Stimulated activated CD4-positive, alpha-beta T cell treated with anti-CD3 and anti-CD28 coated beads, Interleukin-4, amount 100 ng/mL, for 48 hours (primary cell): ENCODE data around the gene FAM3A.
"Not testable (repeated sequence)": the region's sequence is repeated elsewhere in the genome, so short reads cannot be mapped to it uniquely, and the experiment has no call there.

ENCODE experiments used
- DNase-seq, 2 donors: peaks; one replicate each; pipeline ENCODE4 v3.0.0-alpha.2; 2020; ENCODE audit warnings: low read depth in 2 of 2

FAM3A gene

DNA sequence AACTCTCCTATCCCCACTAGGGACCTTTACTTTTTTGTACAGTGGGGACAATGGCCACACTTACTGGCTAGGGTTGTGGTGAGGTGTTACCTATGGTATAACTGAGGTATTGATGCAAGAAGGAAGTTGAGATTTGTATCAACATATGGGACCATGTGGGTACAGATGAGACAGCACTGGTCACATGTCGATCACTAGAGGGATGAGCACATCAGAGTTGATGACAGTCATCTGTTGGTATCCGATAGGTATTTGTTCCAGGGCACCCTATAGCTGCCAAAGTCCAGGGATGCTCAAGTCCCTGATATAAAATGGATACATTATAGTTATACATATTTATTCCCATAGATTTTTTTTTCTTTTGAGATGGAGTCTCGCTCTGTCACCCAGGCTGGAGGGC is 13.0 kb downstream of the FAM3A start:
- DNase-seq, result no peak

DNA sequence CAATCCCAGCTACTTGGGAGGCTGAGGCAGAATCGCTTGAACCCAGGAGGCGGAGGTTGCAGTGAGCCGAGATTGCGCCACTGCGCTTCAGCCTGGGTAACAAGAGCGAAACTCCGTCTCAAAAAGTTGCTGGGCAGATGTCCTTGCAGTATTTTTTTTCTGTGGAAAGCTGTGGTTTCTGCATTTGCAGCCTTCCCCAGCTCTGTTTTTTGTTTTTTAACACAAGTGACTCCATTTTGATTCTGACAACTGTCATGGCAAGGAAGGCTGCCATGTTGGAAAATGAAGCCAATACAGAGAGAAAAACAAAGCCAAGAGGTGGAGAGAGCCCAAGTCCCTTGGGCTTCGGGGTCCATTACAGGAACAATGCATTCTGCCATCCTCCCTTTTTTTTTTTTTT is 13.9 kb downstream of the FAM3A start:
- DNase-seq, result no peak

DNA sequence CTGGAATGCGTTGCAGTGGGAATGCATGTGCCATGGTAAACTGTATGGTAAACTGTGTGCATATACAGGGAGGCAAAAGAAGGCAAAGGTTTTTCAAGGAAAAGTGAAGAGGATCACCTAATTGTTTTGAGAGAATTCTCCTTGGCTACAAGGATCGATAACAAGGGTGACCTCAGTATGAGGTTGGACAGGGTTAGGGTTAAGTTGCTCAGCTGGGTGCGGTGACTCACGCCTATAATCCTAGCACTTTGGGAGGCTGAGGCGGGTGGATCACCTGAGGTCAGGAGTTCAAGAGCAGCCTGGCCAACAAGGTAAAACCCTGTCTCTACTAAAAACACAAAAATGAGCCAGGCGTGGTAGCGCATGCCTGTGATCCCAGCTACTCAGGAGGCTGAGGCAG is 14.6 kb downstream of the FAM3A start:
- not testable (repeated sequence) for DNase-seq

DNA sequence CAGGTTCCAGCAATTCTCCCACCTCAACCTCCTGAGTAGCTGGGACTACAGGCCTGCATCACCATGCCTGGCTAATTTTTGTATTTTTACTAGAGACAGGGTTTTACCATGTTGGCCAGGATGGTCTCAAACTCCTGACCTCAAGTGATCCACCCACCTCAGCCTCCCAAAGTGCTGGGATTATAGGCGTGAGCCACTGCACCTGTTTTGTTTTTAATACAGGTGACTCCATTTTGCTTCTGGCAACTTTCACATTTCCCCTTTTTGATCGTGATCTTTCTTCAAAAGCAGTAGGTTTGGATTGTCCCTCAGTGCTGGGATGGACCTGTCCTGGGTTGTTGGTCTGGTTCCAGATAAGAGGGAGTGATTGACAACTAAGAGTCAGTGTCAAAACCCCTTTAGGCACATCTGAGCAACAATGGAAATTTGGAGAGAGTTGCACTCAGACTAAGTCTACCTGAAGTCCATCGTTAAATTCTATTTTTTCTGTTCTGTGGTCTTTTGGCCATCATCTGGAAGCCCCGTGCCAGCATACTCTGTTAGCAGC is 19.4 kb downstream of the FAM3A start:
- not testable (repeated sequence) for DNase-seq

DNA sequence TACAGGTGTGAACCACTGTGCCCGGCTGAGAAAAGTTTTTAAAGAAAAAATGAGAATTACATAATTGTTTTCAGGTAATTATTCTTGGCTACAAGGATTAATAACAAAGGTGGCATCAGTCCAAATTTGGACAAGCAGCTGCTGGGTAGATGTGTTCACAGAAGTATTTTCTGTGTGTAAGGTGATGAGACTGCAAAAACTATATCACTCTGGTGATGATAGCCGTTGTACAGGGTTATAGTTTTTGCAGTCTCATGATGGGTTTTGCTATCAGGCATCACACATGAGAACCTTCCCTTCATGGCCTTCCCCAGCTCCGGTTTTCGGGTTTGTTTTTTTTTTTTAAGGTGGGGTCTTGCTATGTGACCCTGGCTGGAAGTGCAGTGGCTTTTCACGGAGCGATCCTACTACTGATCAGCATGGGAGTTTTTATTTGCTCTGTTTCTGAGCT is 20.5 kb downstream of the FAM3A start:
- DNase-seq, result no peak

DNA sequence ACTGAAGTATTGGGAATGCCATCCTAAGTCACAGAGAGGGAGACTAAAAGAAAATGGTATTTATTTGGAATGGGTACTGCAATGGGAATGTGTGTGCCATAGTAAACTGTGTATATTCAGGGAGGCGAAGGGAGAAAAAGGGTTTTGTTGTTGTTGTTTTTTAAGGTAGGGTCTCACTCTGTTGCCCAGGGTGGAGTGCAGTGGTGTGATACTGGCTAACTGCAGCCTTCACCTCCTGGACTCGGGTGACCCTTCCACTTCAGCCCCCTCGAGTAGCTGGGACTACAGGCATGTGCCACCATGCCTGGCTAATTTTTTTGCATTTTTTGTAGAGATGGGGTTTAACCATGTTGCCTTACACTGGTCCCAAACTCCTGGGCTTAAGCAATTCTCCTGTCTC is 21.3 kb downstream of the FAM3A start:
- DNase-seq, result no peak

DNA sequence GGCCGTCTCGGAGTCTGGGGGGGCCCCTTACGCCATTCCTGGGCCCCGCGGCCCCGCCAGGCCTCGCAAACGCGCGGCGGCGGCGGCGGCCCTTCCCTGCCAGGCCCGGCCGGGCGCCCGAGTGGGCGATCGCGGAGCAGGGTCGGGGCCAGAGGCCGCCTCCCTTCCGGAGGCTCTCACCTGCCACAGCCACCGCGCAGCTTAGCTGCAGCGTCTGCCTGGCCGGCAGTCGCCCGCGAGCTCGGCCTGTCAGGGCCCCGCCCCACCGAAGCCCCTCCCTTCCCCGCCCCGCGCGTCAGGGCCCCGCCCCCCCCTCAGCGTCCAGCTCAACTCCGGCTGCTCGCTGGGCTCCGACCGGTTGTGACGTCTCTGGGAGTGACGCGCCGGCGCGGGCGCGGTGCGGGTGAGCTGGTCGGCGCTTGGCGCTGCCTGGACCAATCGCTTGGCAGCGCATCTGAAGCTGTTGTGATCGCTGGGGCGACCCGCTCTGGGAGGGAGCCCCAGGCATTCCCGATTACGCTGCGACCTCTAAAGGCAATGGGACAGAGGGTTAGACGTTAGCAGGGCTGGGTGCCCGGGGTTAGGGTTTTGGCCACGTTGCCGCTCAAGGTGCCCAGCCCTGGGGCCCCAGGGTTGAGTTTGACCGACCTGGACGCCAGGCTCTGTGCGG is 25.5 kb downstream of the FAM3A start, which contains the start of gene SLC10A3:
TSS of gene SLC10A3 (minus strand) at position 216 of the 670 bp plus-strand sequence. CDS start 1,689 bp downstream, outside the sequence.
- DNase-seq, result peak; percentile 81 to 87

DNA sequence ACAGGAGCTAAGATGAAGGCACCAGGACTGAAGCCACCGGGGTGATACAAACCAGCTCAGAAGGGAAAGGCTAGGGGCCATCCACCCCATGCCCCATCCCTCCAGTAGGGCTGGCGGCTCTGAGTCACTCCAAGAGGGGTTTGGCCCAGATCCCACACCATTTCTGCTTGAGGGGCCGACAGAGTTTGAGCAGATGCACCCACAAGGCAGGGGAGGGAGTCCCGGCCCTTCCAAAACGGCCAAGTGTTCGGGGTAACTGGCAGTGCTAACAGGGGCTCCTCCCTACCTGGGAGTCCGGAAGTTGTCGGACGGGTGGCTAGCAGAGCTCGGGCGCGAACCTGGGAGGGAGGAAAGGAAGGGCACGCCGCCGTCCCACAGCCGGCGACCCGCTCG is 26.0 kb downstream of the FAM3A start:
- DNase-seq, result peak in 1 of 2 donors; percentile 18

DNA sequence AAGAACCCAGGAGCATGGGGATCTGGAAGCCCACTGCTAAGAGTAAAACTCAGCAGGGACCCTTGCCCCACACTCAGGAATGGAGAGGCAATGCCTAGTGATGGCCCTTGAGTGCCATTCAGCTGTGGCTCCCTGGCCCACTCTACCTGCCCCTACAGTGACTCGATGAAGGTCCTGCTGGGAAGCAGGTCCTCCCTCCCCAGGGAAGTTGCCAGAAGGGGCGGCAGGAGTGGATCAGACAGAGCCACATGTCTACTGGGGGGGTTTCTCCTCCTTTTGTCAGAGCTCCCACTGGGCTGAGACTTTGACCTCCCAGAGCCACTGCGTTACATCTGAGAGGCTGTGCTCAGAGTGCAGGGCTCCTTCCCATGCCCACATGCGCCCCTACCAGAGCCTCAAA is 26.9 kb downstream of the FAM3A start:
- DNase-seq, result no peak

DNA sequence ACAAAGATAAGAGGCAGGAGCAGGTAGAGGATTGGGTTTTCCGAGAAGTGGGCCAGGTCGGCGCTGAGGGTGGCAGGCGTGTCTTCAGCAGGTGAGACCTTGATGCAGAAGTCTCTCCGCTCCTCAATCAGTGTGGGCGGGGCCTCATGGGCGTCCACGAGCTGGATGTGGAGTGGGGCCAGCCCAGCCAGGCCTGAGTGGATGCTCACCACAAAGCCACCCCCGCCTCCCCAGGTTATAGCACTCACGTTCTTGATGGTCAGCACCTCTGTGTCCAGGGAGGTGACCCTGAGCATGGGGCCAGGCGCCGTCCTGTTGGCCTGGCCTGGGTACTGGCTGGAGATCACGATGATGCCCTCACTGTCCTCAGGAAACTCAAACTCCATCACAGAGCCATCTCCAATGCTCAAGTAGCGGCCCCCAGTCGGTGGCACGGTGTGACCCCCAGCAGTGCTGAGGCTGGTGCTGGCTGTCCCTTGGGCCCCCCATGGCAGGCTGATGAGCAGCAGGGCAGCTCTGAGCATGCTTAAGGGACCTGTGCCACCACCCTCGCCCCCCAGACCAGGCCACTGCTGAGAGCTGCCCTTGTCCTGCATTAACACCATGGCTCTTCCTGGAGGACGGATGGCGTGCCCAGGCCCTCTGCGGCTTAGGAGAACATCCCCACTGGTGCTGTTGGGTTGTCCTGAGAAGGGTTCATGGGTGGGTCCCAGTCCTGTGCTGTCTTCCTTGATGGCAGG is 27.5 kb downstream of the FAM3A start:
- no peak for DNase-seq

DNA sequence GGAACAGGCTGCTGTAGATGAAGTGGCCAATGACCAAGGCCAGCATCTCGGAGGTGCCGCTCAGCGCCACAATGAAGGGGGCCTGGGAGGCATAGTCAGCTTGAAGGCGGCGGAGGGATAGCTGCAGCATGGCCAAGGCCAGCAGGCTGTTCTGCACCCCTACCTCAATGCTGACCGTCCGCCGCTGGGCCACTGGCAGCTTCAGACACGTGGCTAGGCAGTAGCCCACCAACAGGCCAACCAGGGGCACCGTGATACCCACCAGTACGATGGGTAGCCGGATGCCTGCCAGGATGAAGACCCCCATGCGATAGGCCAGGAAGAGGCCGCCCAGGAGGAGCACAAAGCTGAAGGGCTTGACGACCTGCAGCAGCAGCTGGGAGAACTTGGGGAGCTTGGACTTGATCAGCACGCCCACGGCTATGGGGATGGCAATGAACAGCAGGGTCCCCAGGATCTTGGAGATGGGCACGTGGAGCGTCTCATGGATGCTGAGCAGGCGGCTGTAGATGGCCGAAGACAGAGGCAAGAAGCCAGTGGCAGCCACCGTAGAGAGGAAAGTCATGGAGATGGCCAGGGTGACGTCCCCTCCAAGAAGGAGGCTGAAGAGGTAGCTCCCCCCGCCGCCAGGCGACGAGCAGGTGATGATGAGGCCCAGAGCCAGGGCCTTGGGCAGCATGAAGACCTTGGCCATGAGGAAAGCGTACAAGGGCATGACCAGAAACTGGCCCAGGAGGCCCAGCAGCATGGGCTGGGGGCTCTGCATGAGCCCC is 28.3 kb downstream of the FAM3A start:
- no peak for DNase-seq

DNA sequence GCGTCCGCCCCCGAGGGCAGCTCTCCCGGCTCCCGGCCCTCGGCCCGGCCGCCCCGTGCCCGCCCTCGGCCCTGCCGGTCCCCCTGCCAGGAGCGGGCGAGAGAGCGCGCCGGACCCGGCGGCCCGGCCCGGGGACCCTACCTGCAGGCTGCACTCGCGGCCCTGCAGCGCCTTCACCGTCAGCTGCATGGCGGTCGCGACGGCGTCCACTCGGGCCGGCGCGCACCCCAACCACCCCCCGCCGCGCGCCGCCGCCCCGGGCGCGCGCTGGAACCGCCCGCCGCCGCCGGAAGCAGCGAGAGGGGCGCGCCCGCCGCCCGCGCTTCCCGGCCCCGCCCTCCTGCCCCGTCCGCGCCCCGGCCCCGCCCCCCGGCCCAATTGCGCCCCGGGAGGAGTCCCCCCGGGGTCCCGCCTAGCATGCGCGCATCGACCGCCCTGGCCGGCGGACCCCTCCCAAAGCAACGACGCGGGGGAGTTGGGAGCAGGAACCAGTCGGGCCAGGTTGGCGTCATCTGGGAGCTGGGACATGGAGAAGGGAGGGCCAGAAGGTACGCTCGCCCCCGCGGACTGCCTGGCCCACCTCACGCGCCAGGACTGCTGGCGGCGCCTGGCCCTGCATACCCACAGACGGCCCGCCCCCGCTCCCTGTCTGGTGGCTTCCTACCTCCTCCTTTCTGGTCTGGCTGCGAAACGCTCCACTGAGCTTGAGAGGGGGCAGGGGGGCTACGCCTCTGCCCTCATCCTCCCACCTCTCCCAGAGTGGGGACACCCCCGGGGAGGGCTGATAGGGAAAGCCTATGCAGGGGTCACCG is 29.4 kb downstream of the FAM3A start, which contains the start of gene UBL4A:
TSS of gene UBL4A (minus strand) at position 220 of the 812 bp plus-strand sequence. CDS start at position 189, 31 bp downstream.
- peak; percentile 29 to 39 for DNase-seq

DNA sequence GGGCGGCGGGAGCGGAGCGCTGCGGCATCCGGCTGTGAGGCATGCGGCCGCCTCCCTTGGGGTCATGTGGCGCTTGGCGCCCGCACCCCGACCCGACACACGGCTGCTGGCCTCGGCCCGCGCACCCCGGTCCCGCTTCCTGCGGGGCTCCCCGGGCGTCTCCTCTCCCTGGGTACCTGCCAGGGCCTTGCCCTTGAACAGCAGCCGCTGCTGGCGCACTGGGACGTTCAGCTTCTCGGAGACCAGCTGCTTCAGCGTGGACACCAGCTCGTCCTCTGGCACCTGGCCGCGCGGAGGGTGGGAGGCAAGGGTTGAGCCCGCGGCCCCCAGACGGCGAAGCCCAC is 30.0 kb downstream of the FAM3A start:
- no peak for DNase-seq

DNA sequence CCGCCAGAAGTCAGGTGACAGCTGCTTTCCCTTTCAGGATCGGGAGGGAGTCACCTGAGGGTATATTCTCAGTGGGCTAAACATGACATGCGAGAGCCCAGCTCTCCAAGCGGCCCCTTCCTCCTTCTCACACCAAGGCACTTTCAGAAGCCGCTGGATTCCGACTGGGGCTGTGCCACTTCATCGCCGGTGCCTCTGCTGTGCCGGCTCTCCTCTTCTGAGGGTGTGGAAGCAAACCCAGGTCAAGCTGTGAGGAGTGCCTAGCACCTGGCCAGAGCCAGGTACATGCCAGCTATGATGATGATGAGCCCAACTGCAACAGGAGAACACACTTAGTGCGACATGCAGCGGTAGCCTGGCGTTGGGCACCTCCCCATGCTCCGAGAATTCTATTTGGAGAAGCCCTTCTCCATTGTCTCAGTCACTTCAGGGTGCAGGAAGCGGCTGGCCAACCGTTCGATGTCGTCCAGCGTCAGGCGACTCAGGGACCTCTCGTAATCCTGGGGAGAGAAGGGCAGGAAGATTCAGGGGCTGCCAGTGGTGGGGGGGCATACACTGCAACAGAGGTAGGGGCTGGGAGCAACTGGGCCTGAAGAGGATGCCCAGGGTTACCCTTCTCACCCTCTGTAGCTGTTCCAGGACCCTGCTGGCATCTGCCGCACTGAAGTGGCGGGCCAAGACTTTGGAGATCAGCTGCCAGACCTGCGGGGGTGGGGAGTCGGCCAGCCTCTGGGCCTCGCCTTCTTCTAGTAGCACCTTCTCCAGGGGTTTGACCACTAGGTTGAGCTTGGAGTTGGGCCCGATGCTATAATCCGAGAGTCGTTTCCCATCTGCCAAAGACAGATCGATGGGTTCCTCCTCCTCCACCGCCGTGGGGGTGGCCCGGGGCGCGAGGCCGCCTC is 30.6 kb downstream of the FAM3A start:
- no peak for DNase-seq

DNA sequence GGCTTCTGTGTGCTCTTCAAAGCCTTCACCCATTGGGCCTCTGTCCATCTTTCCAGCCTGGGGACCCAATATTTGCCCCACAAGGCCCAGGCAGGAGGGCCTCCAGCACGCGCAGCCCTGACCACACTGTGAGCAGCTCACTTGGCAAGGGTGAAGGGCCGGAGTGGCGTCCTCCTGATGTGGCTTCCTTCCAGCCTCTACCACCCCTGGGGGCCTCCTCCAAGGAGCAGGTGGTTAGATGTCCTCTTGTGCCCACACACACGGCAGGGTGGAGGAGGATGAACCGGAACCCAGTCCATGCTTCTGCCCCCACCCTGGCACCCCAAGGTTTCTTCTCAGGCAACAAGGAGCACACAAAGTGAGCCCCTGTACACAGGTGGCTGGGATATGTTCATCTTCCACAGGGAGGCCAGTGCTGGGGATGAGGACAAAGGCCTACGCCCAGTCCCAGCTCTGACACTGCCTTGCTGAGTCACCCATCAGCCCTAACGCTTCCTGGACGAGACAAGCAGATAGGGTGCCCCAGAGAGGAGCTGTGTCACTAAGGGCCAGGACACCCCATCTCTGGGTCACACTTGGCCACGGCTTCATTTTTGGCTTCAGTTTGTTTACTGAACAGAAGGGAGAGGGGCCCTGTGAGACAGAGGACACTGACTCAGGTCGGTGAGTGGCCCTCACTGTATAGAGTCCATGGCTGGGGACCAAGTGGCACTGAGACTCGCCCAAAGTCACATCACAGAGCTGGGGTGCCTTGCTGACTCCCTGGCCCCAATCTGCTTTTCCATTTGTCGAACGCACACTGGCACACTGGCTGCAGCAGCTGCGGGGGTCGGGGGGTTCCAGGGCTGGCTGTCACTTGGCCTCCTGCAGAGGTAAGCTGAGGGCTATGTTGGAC is 31.5 kb downstream of the FAM3A start:
- no peak for DNase-seq

DNA sequence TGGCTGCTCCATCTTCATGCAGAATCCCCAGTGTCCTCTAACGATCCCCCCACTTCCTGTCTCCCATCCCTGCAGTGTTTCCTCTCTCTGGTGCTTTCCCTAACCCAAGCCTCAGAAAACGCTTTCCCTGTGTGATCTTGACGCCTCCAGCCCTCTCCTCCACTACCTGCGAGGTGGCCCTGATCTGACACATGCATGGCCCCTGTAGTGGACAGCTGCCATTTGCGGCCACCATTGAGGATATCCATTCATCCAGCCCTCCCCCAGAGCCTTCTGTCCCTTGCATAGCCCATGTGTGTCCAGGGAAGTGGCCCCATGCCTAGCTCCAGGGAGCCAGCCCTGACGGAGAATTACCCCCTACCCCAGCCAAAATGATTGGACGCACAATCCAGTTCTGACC is 32.7 kb downstream of the FAM3A start:
- DNase-seq, result no peak

DNA sequence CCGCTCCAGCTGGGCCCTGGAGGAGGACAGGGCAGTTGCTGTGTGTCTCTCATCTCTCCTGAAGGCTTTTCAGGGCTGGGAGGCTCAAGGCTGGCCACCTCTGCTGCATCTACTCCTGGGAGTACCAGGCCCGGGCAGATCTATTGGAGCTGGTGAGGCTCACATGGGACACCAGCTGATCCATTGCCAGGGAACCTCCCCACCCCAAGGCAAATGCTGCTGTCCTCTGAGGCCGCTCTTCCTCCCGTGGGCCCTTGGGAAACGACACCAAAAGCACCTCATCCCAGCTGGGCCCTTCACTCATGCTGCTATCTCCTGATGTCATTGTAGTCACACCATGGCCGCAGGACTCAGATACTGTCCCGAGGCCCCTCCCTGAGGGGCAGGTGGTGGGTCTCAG is 33.2 kb downstream of the FAM3A start:
- DNase-seq, result no peak

DNA sequence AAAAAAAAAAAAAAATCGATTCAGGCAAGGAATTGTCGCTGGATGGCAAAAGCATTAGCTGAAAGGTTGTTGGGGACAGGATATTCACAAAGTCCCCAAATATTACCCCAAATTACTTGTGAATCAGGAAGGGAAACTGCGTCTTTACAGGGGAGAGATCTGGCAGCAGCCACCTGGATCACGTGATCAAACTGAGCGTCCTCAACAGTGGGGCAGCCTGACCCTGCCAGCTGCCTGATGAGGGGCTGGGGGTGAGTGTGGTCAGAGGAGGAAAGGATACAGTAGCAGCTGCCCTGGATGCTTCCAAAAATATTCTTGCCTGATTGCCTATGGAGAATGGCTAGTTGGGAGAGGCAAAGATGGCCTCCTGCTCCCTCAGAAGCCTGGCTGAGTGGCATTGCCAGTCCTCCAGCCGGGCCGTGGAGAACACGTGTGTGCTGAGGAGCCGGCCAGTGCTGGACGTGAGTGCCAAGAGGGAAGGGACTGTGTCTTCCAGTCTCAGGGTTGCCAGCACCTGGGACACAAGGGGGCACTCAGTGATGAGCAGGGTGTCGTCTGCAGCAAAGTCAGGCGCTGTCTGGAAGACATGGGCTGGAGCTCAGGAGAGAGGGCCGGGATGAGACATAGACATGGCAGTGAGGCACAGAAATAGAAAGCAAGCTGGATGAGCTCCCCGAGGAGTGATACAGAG is 34.0 kb downstream of the FAM3A start:
- no peak for DNase-seq

DNA sequence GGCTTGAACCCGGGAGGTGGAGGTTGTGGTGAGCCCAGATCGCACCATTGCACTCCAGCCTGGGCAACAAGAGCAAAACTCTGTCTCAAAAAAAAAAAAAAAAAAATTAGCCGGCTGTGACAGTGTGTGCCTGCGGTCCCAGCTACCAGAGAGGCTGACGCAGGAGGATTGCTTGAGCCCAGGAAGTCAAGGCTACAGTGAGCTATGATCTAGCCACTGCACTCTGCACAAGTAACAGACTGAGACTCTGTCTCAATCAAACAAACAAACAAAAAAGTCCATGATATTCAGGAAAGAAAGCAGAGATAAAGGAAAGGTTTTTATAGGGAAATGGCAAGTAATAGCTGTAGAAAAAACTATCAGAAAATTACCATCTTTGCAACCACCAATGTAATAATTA is 34.8 kb downstream of the FAM3A start:
- no peak for DNase-seq
